ENCODE measurements around the gene LAG3. TPM values are rescaled to one million over a fixed set of nuclear protein-coding genes. Genes with fewer than 3 reads are reported as not detected.

The LAG3 gene
- polyA plus RNA-seq, 2 donors: 0.88 to 1.1 TPM

DNA sequence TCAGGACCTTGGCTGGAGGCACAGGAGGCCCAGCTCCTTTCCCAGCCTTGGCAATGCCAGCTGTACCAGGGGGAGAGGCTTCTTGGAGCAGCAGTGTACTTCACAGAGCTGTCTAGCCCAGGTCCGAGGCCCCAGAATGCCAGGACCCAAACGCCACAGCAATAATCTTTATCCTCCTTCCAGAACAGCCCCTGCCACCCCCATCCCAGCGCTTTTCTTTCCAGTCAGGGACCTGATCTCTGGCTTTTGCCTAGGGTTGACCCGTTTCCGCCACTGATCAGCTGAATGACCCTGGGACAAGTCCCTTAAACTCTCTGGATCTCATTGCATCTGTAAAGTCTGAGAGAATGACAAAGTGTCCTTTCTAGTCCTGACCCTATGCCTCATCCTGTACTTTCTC, 5.1 kb downstream of the LAG3 start:
- H3K4me1 ChIP-seq (ENCODE audit: control insufficient read depth in 2 of 2, insufficient read depth in 2 of 2, low read length in 1 of 2): peaks cover 0 to 10% of the 10 kb centered on the region in 2 donors
- no peak overlapping the region for H3K4me3 ChIP-seq (ENCODE audit: low read depth in 1 of 2, low read length in 2 of 2)
- WGBS, 2 donors: 93 to 95% methylated on average over 5 of the region's 5 CpGs
- H3K27ac ChIP-seq (ENCODE audit: low read depth in 2 of 2, low read length in 1 of 2): no peak overlapping the region
- no peaks in the 10 kb centered on the region for H3K27me3 ChIP-seq (ENCODE audit: control insufficient read depth in 1 of 2, insufficient read depth in 2 of 2, low read length in 2 of 2)
- no peaks in the 10 kb centered on the region for H3K36me3 ChIP-seq (ENCODE audit: control insufficient read depth in 2 of 2, insufficient read depth in 2 of 2, low read length in 1 of 2)
- H3K9me3 ChIP-seq (ENCODE audit: control insufficient read depth in 2 of 2, insufficient read depth in 1 of 2, low read depth in 1 of 2, low read length in 1 of 2): no peaks in the 10 kb centered on the region

- peak overlapping the region in 1 of 2 donors; percentile 26 for H3K4me3 ChIP-seq (ENCODE audit: low read depth in 1 of 2, low read length in 2 of 2)
- H3K27ac ChIP-seq (ENCODE audit: low read depth in 2 of 2, low read length in 1 of 2): peak overlapping the region; percentile 52 to 56
- H3K36me3 ChIP-seq (ENCODE audit: control insufficient read depth in 2 of 2, insufficient read depth in 2 of 2, low read length in 1 of 2): no peaks in the 10 kb centered on the region
- no peaks in the 10 kb centered on the region for H3K27me3 ChIP-seq (ENCODE audit: control insufficient read depth in 1 of 2, insufficient read depth in 2 of 2, low read length in 2 of 2)
- peaks cover 0 to 10% of the 10 kb centered on the region in 2 donors for H3K4me1 ChIP-seq (ENCODE audit: control insufficient read depth in 2 of 2, insufficient read depth in 2 of 2, low read length in 1 of 2)
- 27 to 37% methylated on average over 14 of the region's 14 CpGs for WGBS, 2 donors
- no peaks in the 10 kb centered on the region for H3K9me3 ChIP-seq (ENCODE audit: control insufficient read depth in 2 of 2, insufficient read depth in 1 of 2, low read depth in 1 of 2, low read length in 1 of 2)
Measured at GRCh38 chr12:6778217-6778573, 5.9 kb downstream of the LAG3 start.

GRCh38 chr12:6778574-6779550, 6.5 kb downstream of the LAG3 start:
- 3 to 4% methylated on average over 35 of the region's 35 CpGs for WGBS, 2 donors
- H3K27ac ChIP-seq (ENCODE audit: low read depth in 2 of 2, low read length in 1 of 2): peak overlapping the region; percentile 52 to 64
- no peaks in the 10 kb centered on the region for H3K36me3 ChIP-seq (ENCODE audit: control insufficient read depth in 2 of 2, insufficient read depth in 2 of 2, low read length in 1 of 2)
- no peaks in the 10 kb centered on the region for H3K27me3 ChIP-seq (ENCODE audit: control insufficient read depth in 1 of 2, insufficient read depth in 2 of 2, low read length in 2 of 2)
- no peaks in the 10 kb centered on the region for H3K9me3 ChIP-seq (ENCODE audit: control insufficient read depth in 2 of 2, insufficient read depth in 1 of 2, low read depth in 1 of 2, low read length in 1 of 2)
- H3K4me3 ChIP-seq (ENCODE audit: low read depth in 1 of 2, low read length in 2 of 2): peak overlapping the region; percentile 26
- peaks cover 0 to 7% of the 10 kb centered on the region in 2 donors for H3K4me1 ChIP-seq (ENCODE audit: control insufficient read depth in 2 of 2, insufficient read depth in 2 of 2, low read length in 1 of 2)

DNA sequence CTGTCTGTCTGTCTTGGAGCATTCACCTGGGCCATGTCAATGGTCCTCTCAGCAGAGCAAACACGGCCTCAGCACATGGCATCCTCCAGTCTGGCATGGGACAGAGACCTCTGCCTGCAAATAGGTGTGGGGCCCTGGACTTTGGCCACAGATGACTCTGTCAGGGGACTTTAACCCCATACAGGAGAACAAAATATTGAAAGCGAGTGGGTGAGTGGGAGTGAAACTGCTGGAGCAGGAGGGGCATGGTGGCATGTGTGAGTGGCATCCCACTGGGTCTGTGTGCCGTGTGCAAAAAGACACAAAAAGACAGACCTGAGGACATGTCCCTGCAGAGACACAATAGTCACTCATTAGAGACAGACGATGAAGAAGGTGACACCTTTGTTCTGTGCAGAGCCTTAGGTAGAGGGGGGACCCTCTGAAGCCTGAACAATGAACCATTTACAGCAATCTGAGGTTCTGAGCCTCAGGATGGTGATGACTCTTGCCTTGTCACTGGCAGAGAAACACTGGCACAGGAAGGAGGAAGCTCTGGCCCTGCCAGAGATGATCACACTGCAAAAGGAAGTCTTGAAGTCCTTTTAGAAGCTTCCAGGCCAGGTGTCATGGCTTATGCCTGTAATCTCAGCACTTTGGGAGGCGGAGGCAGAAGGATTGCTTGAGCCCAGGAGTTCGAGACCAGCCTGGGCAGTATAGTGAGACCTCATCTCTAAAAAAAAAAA, 7.5 kb downstream of the LAG3 start:
- 77 to 79% methylated on average over 6 of the region's 6 CpGs for WGBS, 2 donors
- Histone ChIP-seq H3K27me3 (ENCODE audit: control insufficient read depth in 1 of 2, insufficient read depth in 2 of 2, low read length in 2 of 2) (no peaks in the 10 kb centered on the region), H3K27ac (ENCODE audit: low read depth in 2 of 2, low read length in 1 of 2) (peak overlapping the region in 1 of 2 donors; percentile 24), H3K4me1 (ENCODE audit: control insufficient read depth in 2 of 2, insufficient read depth in 2 of 2, low read length in 1 of 2) (peaks cover 0 to 7% of the 10 kb centered on the region in 2 donors), H3K36me3 (ENCODE audit: control insufficient read depth in 2 of 2, insufficient read depth in 2 of 2, low read length in 1 of 2) (no peaks in the 10 kb centered on the region), H3K9me3 (ENCODE audit: control insufficient read depth in 2 of 2, insufficient read depth in 1 of 2, low read depth in 1 of 2, low read length in 1 of 2) (no peaks in the 10 kb centered on the region), H3K4me3 (ENCODE audit: low read depth in 1 of 2, low read length in 2 of 2) (no peak overlapping the region)

DNA sequence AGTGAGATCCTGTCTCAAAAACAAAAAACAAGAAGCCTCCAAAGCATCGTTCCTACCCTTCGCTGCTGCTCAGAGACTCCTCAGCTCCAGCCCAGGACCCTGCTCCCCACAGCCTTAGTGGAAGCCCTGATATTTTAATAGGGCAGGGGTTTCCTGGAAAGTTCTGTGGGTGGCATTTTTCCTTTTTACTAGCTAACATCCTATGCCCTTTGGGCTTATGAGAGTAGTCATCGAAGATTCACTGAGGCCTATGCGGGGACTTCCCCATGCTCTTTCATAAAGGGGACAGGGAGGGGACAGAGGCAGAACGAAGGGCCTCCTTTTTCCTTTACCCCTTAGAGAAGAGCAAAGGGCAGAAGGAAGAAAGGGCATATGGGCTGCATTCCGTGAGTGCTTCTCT, 8.3 kb downstream of the LAG3 start:
- no peak overlapping the region for H3K27ac ChIP-seq (ENCODE audit: low read depth in 2 of 2, low read length in 1 of 2)
- no peak overlapping the region for H3K4me3 ChIP-seq (ENCODE audit: low read depth in 1 of 2, low read length in 2 of 2)
- no peaks in the 10 kb centered on the region for H3K9me3 ChIP-seq (ENCODE audit: control insufficient read depth in 2 of 2, insufficient read depth in 1 of 2, low read depth in 1 of 2, low read length in 1 of 2)
- H3K36me3 ChIP-seq (ENCODE audit: control insufficient read depth in 2 of 2, insufficient read depth in 2 of 2, low read length in 1 of 2): no peaks in the 10 kb centered on the region
- peaks cover 0 to 7% of the 10 kb centered on the region in 2 donors for H3K4me1 ChIP-seq (ENCODE audit: control insufficient read depth in 2 of 2, insufficient read depth in 2 of 2, low read length in 1 of 2)
- no peaks in the 10 kb centered on the region for H3K27me3 ChIP-seq (ENCODE audit: control insufficient read depth in 1 of 2, insufficient read depth in 2 of 2, low read length in 2 of 2)
- 81% methylated on average over 6 of the region's 6 CpGs for WGBS, 2 donors

DNA sequence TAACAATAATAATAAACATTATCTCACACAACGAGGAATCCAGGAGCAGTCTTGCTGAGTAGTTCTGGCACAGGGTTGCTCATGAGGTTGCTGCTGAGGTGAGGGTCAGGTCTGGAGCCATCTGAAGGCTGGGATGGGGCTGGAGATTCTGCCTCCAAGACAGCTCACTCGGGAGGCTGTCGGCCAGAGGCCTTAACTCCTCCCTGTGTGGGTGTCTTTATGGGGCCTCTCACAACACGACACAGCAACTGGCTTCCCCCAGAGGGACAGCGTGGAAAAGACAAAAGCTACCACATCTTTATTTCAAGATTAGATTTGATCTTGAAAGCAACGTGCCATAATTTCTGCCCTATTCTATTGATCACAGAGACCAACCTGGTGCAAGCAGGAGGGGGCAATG, 9.8 kb downstream of the LAG3 start:
- Histone ChIP-seq H3K27me3 (ENCODE audit: control insufficient read depth in 1 of 2, insufficient read depth in 2 of 2, low read length in 2 of 2) (no peaks in the 10 kb centered on the region), H3K4me1 (ENCODE audit: control insufficient read depth in 2 of 2, insufficient read depth in 2 of 2, low read length in 1 of 2) (peaks cover 0 to 7% of the 10 kb centered on the region in 2 donors), H3K27ac (ENCODE audit: low read depth in 2 of 2, low read length in 1 of 2) (no peak overlapping the region), H3K36me3 (ENCODE audit: control insufficient read depth in 2 of 2, insufficient read depth in 2 of 2, low read length in 1 of 2) (no peaks in the 10 kb centered on the region), H3K9me3 (ENCODE audit: control insufficient read depth in 2 of 2, insufficient read depth in 1 of 2, low read depth in 1 of 2, low read length in 1 of 2) (no peaks in the 10 kb centered on the region), H3K4me3 (ENCODE audit: low read depth in 1 of 2, low read length in 2 of 2) (no peak overlapping the region)
- WGBS, 2 donors: 79 to 81% methylated on average over 6 of the region's 6 CpGs

DNA sequence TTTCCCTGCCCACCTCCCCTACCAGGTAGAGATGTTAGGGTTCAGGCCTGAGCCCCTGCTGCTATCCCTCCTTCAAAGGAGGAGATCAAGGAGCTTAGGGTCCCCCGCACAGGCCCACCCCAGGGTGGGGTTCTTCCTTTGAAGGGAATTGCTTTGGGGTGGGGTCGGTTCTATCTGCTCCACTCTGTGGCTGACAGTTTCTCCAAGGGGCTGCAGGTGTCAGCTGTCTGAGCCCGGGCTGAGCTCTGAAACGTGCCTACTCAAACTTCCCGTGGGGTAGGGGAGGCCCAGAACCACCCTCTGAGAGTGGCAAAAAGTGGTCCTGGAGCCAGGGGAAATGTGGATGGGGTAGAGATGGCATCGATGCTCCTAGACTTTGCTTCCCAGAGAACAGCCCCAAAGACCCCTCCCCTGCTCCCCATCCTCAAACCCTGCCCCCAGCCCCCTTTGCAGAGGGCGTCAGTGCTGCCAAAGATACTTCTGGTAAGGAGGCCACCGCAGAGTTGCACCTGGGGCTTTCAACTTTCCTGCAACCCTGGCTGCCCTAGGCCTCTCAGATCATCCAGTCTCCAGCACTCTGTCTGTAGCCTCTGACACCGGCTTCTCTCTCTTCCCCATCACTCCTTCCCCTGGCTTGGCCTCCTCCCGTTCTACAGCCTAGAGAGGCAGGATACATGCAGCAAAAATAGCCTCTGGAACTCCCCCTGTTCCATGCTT, 10.7 kb downstream of the LAG3 start:
- H3K36me3 ChIP-seq (ENCODE audit: control insufficient read depth in 2 of 2, insufficient read depth in 2 of 2, low read length in 1 of 2): no peaks in the 10 kb centered on the region
- WGBS, 2 donors: 76 to 78% methylated on average over 10 of the region's 10 CpGs
- H3K9me3 ChIP-seq (ENCODE audit: control insufficient read depth in 2 of 2, insufficient read depth in 1 of 2, low read depth in 1 of 2, low read length in 1 of 2): no peaks in the 10 kb centered on the region
- H3K4me3 ChIP-seq (ENCODE audit: low read depth in 1 of 2, low read length in 2 of 2): no peak overlapping the region
- H3K27me3 ChIP-seq (ENCODE audit: control insufficient read depth in 1 of 2, insufficient read depth in 2 of 2, low read length in 2 of 2): no peaks in the 10 kb centered on the region
- peaks cover 0 to 3% of the 10 kb centered on the region in 2 donors for H3K4me1 ChIP-seq (ENCODE audit: control insufficient read depth in 2 of 2, insufficient read depth in 2 of 2, low read length in 1 of 2)
- no peak overlapping the region for H3K27ac ChIP-seq (ENCODE audit: low read depth in 2 of 2, low read length in 1 of 2)

DNA sequence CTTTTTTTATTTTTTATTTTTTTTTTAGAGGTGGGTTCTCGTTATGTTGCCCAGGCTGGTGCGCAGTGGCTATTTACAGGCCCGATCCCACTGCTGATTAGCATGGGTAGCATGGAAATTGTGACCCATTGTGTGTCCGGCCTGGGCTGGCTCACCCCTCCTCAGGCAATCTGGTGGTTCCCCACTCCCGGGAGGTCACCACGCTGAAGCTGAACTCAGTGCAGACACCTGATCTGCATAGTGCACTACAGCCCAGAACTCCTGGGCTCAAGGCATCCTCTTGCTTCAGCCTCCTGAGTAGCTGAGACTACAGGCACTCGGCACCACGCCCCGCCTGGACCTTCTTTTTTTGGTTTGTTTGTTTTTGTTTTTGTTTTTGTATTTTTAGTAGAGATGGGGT, 11.5 kb downstream of the LAG3 start:
- Histone ChIP-seq H3K27ac (ENCODE audit: low read depth in 2 of 2, low read length in 1 of 2) (no peak overlapping the region), H3K4me3 (ENCODE audit: low read depth in 1 of 2, low read length in 2 of 2) (no peak overlapping the region), H3K4me1 (ENCODE audit: control insufficient read depth in 2 of 2, insufficient read depth in 2 of 2, low read length in 1 of 2) (no peaks in the 10 kb centered on the region), H3K36me3 (ENCODE audit: control insufficient read depth in 2 of 2, insufficient read depth in 2 of 2, low read length in 1 of 2) (no peaks in the 10 kb centered on the region), H3K9me3 (ENCODE audit: control insufficient read depth in 2 of 2, insufficient read depth in 1 of 2, low read depth in 1 of 2, low read length in 1 of 2) (no peaks in the 10 kb centered on the region), H3K27me3 (ENCODE audit: control insufficient read depth in 1 of 2, insufficient read depth in 2 of 2, low read length in 2 of 2) (no peaks in the 10 kb centered on the region)
- 88% methylated on average over 9 of the region's 9 CpGs for WGBS, 2 donors

GRCh38 chr12:6784296-6784695, 12.0 kb downstream of the LAG3 start:
- no peaks in the 10 kb centered on the region for H3K4me1 ChIP-seq (ENCODE audit: control insufficient read depth in 2 of 2, insufficient read depth in 2 of 2, low read length in 1 of 2)
- H3K4me3 ChIP-seq (ENCODE audit: low read depth in 1 of 2, low read length in 2 of 2): no peak overlapping the region
- no peaks in the 10 kb centered on the region for H3K36me3 ChIP-seq (ENCODE audit: control insufficient read depth in 2 of 2, insufficient read depth in 2 of 2, low read length in 1 of 2)
- H3K9me3 ChIP-seq (ENCODE audit: control insufficient read depth in 2 of 2, insufficient read depth in 1 of 2, low read depth in 1 of 2, low read length in 1 of 2): no peaks in the 10 kb centered on the region
- WGBS, 2 donors: 64 to 68% methylated on average over 5 of the region's 5 CpGs
- no peak overlapping the region for H3K27ac ChIP-seq (ENCODE audit: low read depth in 2 of 2, low read length in 1 of 2)
- H3K27me3 ChIP-seq (ENCODE audit: control insufficient read depth in 1 of 2, insufficient read depth in 2 of 2, low read length in 2 of 2): no peaks in the 10 kb centered on the region
